CD4-positive, alpha-beta T cell treated with Interleukin-17A for 4 hours (primary cell): ENCODE data around the gene DDX60.

Experiments
- DNase-seq: peaks from one replicate; pipeline ENCODE4 v3.0.0-alpha.2; 2020; ENCODE audit warnings: mixed read lengths

Gene DDX60

DNA sequence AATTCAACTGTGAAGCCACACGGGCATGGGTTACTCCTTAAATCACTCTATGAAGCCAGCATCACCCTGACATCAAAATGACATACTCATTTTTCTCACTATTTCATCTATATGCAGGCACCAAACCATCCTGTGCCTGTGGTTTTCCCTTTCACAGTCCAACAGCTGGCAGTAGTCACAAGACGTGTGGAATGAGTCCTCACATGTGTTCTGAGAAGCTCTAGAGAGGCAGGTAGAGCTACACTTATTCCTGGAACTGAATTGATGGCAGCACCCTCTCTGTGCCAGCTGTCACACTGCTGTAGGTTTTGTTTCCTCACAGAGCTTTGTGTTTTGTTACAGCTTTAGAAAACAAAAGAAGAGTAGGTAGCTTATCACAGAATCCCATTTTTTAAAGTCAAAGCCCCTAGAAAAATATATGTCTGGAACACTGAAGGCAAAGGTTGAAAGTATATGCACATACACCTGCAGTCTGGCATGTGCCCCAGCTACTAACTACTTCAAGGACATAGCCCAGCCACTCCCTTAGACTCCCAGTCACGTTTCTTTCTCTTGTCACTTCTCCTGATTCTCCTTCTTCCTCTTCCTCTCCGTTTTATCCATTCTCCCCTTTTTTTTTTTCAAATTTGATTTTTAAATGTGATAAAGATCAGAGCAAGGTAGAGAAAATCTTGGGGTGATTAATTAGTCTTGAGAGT, 119.1 kb downstream of the DDX60 start:
- no peak for DNase-seq

DNA sequence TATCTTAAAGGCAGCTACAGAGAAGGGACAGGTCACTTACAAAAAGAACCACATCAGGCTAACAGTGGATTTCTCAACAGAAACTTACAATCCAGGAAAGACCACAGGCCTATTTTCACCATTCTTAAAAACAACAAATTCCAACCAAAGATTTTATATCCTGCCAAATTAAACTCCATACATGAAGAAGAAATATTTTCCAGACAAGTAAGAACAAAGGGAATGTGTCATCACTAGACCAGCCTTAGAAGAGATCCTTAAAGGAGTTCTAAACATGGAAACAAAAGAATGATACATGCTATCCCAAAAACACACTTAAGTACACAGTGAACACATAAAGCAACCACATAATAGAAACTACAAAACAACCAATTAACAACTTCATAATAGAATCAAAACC, 120.6 kb downstream of the DDX60 start:
- no peak for DNase-seq

DNA sequence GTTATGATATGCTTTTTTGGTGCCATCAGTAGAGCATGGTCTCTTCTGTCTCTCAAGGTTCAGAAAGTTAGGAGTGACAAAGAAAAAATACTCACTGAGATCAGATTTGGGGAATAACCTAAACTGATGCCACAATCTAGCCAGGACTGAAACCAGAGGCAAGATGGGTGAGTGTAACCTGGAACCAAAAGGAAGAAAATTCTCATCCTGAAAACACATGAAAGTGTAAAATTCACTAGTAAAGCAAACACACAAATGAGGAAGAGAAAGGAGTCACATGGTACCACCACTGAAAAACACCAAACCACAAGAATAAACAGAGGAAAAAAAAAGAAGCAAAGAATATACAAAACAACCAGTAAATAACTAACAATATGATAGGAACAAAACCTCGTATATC, 129.8 kb downstream of the DDX60 start:
- DNase-seq: no peak

- DNase-seq: no peak
These were observed 134.6 kb downstream of the DDX60 start for GRCh38 chr4:168183717-168184571.

DNA sequence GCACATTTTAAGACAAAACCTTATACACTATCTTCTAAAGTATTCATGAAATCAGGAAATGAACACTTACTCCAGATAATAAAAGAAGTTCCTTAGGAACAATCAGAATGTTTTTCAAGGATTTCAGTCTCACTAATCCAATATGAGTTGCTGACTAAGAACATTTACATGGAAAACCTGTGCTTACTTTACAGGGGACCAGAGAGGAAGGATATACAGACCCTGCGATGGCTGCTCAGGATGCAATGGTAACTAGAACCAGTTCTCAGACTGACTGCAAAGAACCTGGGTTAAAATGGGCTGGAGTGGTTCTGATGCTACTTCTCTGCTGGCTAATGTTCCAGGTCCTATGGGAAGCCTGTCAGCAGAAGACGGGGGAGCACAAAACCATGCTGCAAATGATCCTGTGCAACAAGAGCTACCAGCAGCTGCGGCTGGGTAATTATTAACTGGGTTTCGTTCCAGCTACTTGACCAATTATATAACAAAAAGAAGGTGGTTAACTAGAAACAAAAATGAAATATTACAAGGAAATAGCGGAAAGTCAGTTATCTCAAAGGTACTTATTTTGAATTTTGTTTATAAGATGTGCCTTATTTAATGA, 140.9 kb downstream of the DDX60 start:
- no peak for DNase-seq

DNA sequence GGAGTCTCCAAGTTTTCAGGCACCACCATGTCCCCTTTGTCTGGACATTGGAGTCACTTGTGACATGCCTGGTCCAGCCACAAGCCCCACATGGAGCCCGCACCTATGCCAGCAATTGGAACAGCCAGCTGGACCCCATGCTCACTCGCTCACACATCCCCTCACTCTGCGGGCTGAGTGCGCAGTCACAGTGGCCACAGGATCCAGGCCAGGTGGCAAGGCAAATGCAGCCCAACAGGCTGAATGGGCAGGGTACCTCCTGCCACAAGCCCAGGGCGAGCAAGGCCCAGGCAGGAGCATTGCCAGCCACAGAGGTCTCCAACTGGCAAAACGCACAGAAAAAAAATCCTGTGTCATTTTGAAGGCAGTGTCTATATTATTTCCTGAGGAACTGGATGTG, 144.2 kb downstream of the DDX60 start:
- DNase-seq: no peak

GRCh38 chr4:168167714-168168284, 150.8 kb downstream of the DDX60 start:
- no peak for DNase-seq
